Breast epithelium (tissue), 3 donors: ENCODE results near the gene ACKR4.

Experiments used
- POLR2A ChIP-seq: fragments of 450-650 bp; IDR thresholded peaks from one replicate; pipeline ENCODE4 v1.6.1; 2016; ENCODE audit warnings: antibody characterized with exemption, mild to moderate bottlenecking, moderate library complexity
- TF ChIP-seq, protein P1 (sequence below), 3 donors: fragments of 450-650 bp; IDR thresholded peaks; one replicate each; pipeline ENCODE4 v1.5.1; 2016 to 2017; ENCODE audit warnings: antibody characterized with exemption in 3 of 3, mild to moderate bottlenecking in 3 of 3, moderate library complexity in 3 of 3

DNA sequence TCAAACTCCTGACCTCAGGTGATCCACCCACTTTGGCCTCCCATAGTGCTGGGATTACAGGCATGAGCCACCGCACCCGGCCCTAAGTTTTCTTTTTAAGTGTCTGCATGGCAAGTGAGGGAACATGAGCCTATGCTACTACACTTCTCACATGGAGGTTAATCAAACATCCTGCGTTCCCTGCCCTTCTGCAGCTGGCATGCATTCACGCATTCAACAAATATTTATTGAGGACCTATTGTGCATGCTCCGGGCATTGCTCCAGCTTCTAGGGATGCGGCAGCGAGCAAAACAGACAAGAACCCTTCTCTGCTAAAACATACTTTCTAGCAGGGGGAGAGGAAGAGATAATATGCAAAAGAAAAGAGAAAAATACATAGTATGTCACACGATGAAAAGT lies 42.6 kb upstream of the ACKR4 start:
- TF ChIP-seq, protein P1, sequence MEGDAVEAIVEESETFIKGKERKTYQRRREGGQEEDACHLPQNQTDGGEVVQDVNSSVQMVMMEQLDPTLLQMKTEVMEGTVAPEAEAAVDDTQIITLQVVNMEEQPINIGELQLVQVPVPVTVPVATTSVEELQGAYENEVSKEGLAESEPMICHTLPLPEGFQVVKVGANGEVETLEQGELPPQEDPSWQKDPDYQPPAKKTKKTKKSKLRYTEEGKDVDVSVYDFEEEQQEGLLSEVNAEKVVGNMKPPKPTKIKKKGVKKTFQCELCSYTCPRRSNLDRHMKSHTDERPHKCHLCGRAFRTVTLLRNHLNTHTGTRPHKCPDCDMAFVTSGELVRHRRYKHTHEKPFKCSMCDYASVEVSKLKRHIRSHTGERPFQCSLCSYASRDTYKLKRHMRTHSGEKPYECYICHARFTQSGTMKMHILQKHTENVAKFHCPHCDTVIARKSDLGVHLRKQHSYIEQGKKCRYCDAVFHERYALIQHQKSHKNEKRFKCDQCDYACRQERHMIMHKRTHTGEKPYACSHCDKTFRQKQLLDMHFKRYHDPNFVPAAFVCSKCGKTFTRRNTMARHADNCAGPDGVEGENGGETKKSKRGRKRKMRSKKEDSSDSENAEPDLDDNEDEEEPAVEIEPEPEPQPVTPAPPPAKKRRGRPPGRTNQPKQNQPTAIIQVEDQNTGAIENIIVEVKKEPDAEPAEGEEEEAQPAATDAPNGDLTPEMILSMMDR (IDR thresholded peaks at IDR 0.05), result no peak
- TF ChIP-seq POLR2A, result no peak
